GM19238 (cell line): Measurements from ENCODE around the gene C16orf90.
"Not testable (repeated sequence)": the region's sequence is repeated elsewhere in the genome, so short reads cannot be mapped to it uniquely, and the experiment has no call there.

Experiments used
- DNase-seq: peaks from one replicate; pipeline ENCODE4 v3.0.0; 2011; ENCODE audit warnings: low spot score; ENCODE audit not compliant: insufficient read length

The C16orf90 gene

GRCh38 chr16:3495176-3495575 is at the start of gene C16orf90:
TSS of gene C16orf90 (minus strand) at chr16:3495489. CDS start at chr16:3495421, 68 bp downstream.
- DNase-seq: no peak

GRCh38 chr16:3542601-3543373 is 47.5 kb upstream of the C16orf90 start:
- DNase-seq: no peak

- DNase-seq: no peak
Measured at GRCh38 chr16:3541527-3542155, 46.4 kb upstream of the C16orf90 start.

GRCh38 chr16:3538222-3538621 is 42.9 kb upstream of the C16orf90 start:
- no peak for DNase-seq

- no peak for DNase-seq
Measured at GRCh38 chr16:3536851-3537250, 41.6 kb upstream of the C16orf90 start.

GRCh38 chr16:3536271-3536731 is 41.0 kb upstream of the C16orf90 start:
- no peak for DNase-seq

GRCh38 chr16:3534126-3534525 is 38.8 kb upstream of the C16orf90 start:
- no peak for DNase-seq

GRCh38 chr16:3532741-3533140 is 37.5 kb upstream of the C16orf90 start:
- DNase-seq: no peak

- DNase-seq: no peak
Measured at GRCh38 chr16:3530371-3530914, 35.2 kb upstream of the C16orf90 start.

GRCh38 chr16:3529175-3529574 is 33.9 kb upstream of the C16orf90 start:
- no peak for DNase-seq

- DNase-seq: no peak
Measured at GRCh38 chr16:3528406-3528805, 33.1 kb upstream of the C16orf90 start.

GRCh38 chr16:3527216-3527829 is 32.0 kb upstream of the C16orf90 start:
- DNase-seq: not testable (repeated sequence)

GRCh38 chr16:3525951-3526350 is 30.7 kb upstream of the C16orf90 start:
- DNase-seq: no peak

GRCh38 chr16:3523281-3523680 is 28.0 kb upstream of the C16orf90 start:
- no peak for DNase-seq

- DNase-seq: no peak
Measured at GRCh38 chr16:3520841-3521240, 25.6 kb upstream of the C16orf90 start.

- DNase-seq: no peak
Measured at GRCh38 chr16:3520413-3520812, 25.1 kb upstream of the C16orf90 start.

GRCh38 chr16:3519581-3519980 is 24.3 kb upstream of the C16orf90 start:
- DNase-seq: no peak

GRCh38 chr16:3518986-3519348 is 23.7 kb upstream of the C16orf90 start:
- DNase-seq: no peak

GRCh38 chr16:3518292-3518985 is 23.1 kb upstream of the C16orf90 start:
- DNase-seq: no peak

- DNase-seq: no peak
Measured at GRCh38 chr16:3515897-3516296, 20.6 kb upstream of the C16orf90 start.

GRCh38 chr16:3514621-3515020 is 19.3 kb upstream of the C16orf90 start:
- DNase-seq: no peak
